MCF 10A (cell line): ENCODE measurements around the gene MRPL38. TPM values are rescaled to one million over a fixed set of nuclear protein-coding genes. Genes with fewer than 3 reads are reported as not detected.

Experiments used
- BruUV-seq: library from RNA; stranded (reverse); fragments of 400-500 nt; replicated peaks from 2 replicates; lab custom pipeline; 2021; lab: Mats Ljungman, UMichigan
- CTCF ChIA-PET: fragments of 300-600 bp; sonication (Branson Sonifier 250); formaldehyde crosslinking; extraction: SDS; loops from one replicate; lab custom pipeline; 2021; ENCODE audit warnings: antibody characterized with exemption, inconsistent platforms; lab: Yijun Ruan, JAX
- POLR2A ChIA-PET: fragments of 300-600, 350-650 bp; sonication (Branson Sonifier 250); formaldehyde crosslinking; extraction: SDS; loops from one replicate; lab custom pipeline; 2020; ENCODE audit warnings: antibody characterized with exemption, inconsistent platforms; lab: Yijun Ruan, JAX
- DNase-seq: peaks from one replicate; pipeline ENCODE4 v3.0.0-alpha.2; 2018; ENCODE audit not compliant: unreplicated experiment
- H3K27ac Mint-ChIP-seq: one replicate; pipeline ENCODE4 v1.8.0; 2022; ENCODE audit warnings: mild to moderate bottlenecking, low read depth, mixed read lengths; ENCODE audit not compliant: unreplicated experiment
- H3K27me3 Mint-ChIP-seq: one replicate; pipeline ENCODE4 v1.8.0; 2022; ENCODE audit warnings: mixed read lengths; ENCODE audit not compliant: insufficient read depth, unreplicated experiment
- H3K36me3 Mint-ChIP-seq: one replicate; pipeline ENCODE4 v1.8.0; 2022; ENCODE audit warnings: mild to moderate bottlenecking, moderate library complexity, mixed read lengths; ENCODE audit not compliant: insufficient read depth, unreplicated experiment
- H3K4me1 Mint-ChIP-seq: one replicate; pipeline ENCODE4 v1.8.0; 2022; ENCODE audit warnings: mixed read lengths; ENCODE audit not compliant: insufficient read depth, unreplicated experiment
- H3K4me3 Mint-ChIP-seq: one replicate; pipeline ENCODE4 v1.8.0; 2022; ENCODE audit warnings: mild to moderate bottlenecking, moderate library complexity, mixed read lengths; ENCODE audit not compliant: unreplicated experiment
- H3K9me3 Mint-ChIP-seq: one replicate; pipeline ENCODE4 v1.8.0; 2022; ENCODE audit warnings: mixed read lengths; ENCODE audit not compliant: unreplicated experiment
- intact Hi-C: fragments of 100-400 bp; cut with micrococcal nuclease; formaldehyde crosslinking; loops from 2 replicates; pipeline ENCODE4 v1.14.1; 2022
- total RNA-seq: library from RNA; stranded (reverse); gene quantifications from 2 replicates; pipeline ENCODE4 v1.2.3, GENCODE V29; 2022
- TF ChIP-seq, protein P1 (sequence below): fragments of 200-600 bp; IDR thresholded peaks from one replicate; pipeline ENCODE4 v1.8.0; 2022; ENCODE audit warnings: antibody characterized with exemption, mild to moderate bottlenecking; ENCODE audit not compliant: unreplicated experiment

The MRPL38 gene
- total RNA-seq, 1 experiment from 2014 or later = 111 TPM

DNA sequence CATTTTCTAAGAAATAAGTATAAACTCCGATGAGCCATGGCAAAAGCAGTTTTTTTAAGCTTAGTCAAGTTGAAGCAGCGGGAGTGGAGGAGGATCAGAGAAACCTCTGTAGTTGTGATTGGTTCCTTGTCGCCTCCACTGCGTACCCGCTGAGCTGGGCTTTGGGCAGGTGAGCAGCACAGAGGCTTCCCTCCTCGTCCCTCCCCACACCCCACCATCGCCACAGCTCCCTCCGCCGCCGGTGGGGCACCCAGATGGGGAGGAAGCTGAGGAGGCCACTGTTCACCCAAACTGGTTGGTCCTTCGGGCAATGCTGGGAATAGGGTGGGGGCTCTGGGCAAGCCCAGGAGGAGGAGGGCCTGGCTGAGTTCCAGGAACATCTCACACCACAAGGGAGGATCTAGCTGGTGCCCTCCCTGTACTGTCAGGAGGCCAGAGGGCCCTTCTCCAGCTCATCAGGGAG lies 5.2 kb upstream of the MRPL38 start:
- Mint-ChIP-seq H3K4me1 (peaks cover 22% of the 10 kb centered on the region), H3K27me3 (no peaks in the 10 kb centered on the region), H3K4me3 (peak overlapping the region; percentile 46), H3K36me3 (peaks cover 13% of the 10 kb centered on the region), H3K27ac (no peak overlapping the region), H3K9me3 (no peaks in the 10 kb centered on the region)
- TF ChIP-seq, protein P1, sequence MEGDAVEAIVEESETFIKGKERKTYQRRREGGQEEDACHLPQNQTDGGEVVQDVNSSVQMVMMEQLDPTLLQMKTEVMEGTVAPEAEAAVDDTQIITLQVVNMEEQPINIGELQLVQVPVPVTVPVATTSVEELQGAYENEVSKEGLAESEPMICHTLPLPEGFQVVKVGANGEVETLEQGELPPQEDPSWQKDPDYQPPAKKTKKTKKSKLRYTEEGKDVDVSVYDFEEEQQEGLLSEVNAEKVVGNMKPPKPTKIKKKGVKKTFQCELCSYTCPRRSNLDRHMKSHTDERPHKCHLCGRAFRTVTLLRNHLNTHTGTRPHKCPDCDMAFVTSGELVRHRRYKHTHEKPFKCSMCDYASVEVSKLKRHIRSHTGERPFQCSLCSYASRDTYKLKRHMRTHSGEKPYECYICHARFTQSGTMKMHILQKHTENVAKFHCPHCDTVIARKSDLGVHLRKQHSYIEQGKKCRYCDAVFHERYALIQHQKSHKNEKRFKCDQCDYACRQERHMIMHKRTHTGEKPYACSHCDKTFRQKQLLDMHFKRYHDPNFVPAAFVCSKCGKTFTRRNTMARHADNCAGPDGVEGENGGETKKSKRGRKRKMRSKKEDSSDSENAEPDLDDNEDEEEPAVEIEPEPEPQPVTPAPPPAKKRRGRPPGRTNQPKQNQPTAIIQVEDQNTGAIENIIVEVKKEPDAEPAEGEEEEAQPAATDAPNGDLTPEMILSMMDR = no peak
- ChIA-PET CTCF (interaction anchor here (0.5 to 1.6 kb wide), 5 partner anchors 34 to 506 kb away, joined by 3 to 6 read pairs (median 3); no protein-coding TSS in a partner anchor), POLR2A (interaction anchor here (0.5 to 1.6 kb wide), 11 partner anchors 9 to 166 kb away, joined by 3 to 6 read pairs (median 4); partner anchors contain the start of genes FBF1 and TRIM65)
- intact Hi-C loops = loop anchor here (5.0 kb wide), 1 partner anchor 272 kb away; no protein-coding TSS in a partner anchor
- peak; percentile 56 for DNase-seq
- BruUV-seq = no TSS peak

- H3K9me3 Mint-ChIP-seq = no peaks in the 10 kb centered on the region
- intact Hi-C loops = loop anchor here (5.0 kb wide), 1 partner anchor 273 kb away; no protein-coding TSS in a partner anchor
Measured at GRCh38 chr17:75909051-75909811, 4.5 kb upstream of the MRPL38 start.

DNA sequence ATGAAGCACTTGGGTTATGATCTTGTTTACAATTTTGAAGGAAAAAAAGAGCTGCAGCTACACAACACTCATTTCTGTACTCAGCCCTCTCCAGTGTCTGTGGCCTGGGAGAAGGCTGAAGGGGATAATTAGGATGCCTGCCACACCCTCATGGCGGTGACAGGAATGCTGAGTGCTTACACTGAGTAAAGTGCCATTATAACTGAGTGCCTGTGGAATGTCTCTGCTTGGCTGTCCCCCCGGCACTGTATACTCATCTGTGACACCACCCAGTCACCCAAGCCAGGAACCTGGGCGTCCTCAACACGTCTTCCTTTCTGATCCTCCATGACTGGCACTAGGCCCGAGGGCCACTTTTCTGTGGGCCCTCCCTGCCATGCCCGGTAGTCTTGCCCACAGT lies 3.5 kb upstream of the MRPL38 start:
- Mint-ChIP-seq H3K4me3 (no peak overlapping the region), H3K27ac (no peak overlapping the region), H3K4me1 (peaks cover 22% of the 10 kb centered on the region)

More at GRCh38 chr17:75909051-75909811, 4.5 kb upstream of the MRPL38 start:
- peaks cover 13% of the 10 kb centered on the region for H3K36me3 Mint-ChIP-seq
- POLR2A ChIA-PET = interaction anchor here (0.5 to 1.6 kb wide), 12 partner anchors 9 to 167 kb away, joined by 3 to 6 read pairs (median 4); partner anchors contain the start of gene TRIM65
- DNase-seq = peak; percentile 57
- TF ChIP-seq, protein P1 = no peak
- H3K27ac Mint-ChIP-seq = no peak overlapping the region
- H3K4me1 Mint-ChIP-seq = peaks cover 22% of the 10 kb centered on the region
- no peaks in the 10 kb centered on the region for H3K27me3 Mint-ChIP-seq
- H3K4me3 Mint-ChIP-seq = no peak overlapping the region
- CTCF ChIA-PET = interaction anchor here (0.5 to 1.6 kb wide), 7 partner anchors 33 to 506 kb away, joined by 3 to 6 read pairs (median 3); no protein-coding TSS in a partner anchor
- no TSS peak for BruUV-seq

More for the DNA sequence above, 3.5 kb upstream of the MRPL38 start:
- peaks cover 13% of the 10 kb centered on the region for H3K36me3 Mint-ChIP-seq
- H3K27me3 Mint-ChIP-seq = no peaks in the 10 kb centered on the region
- BruUV-seq = no TSS peak
- CTCF ChIA-PET = no interaction called here
- no peaks in the 10 kb centered on the region for H3K9me3 Mint-ChIP-seq
- POLR2A ChIA-PET = interaction anchor here (0.8 to 1.6 kb wide), 4 partner anchors 9 to 12 kb away, joined by 3 to 4 read pairs (median 4); no protein-coding TSS in a partner anchor
- intact Hi-C loops = loop anchor here (5.0 kb wide), 1 partner anchor 274 kb away; no protein-coding TSS in a partner anchor
- TF ChIP-seq, protein P1 = no peak
- no peak for DNase-seq
